Left lung (tissue), 10 donors: ENCODE measurements around the gene INTS11. TPM values are rescaled to one million over a fixed set of nuclear protein-coding genes. Genes with fewer than 3 reads are reported as not detected.

Experiments
- ATAC-seq: fragments of 200-7000 bp; cut with Tn5 transposase; one replicate; pipeline ENCODE4 v1.9.1; 2020; ENCODE audit warnings: moderate library complexity
- DNase-seq, 4 donors: peaks; one replicate each; pipeline ENCODE4 v3.0.0-alpha.2; 2013 to 2020
- H3K27ac ChIP-seq, 2 donors: fragments of 200-600 bp; sonication (generic) in 1 of 2; one replicate each; pipeline versions ENCODE4 v1.5.0 to v1.8.0; 2020 to 2021
- H3K27me3 ChIP-seq, 2 donors: fragments of 200-600 bp; sonication (generic) in 1 of 2; one replicate each; pipeline versions ENCODE4 v1.5.0 to v1.8.0; 2020 to 2021
- H3K36me3 ChIP-seq, 2 donors: fragments of 200-600 bp; sonication (generic) in 1 of 2; one replicate each; pipeline versions ENCODE4 v1.5.0 to v1.8.0; 2020 to 2021
- H3K4me1 ChIP-seq, 2 donors: fragments of 200-600 bp; one replicate each; pipeline ENCODE4 v1.8.0; 2021
- H3K4me3 ChIP-seq, 2 donors: fragments of 200-600 bp; sonication (generic) in 1 of 2; one replicate each; pipeline versions ENCODE4 v1.5.0 to v1.8.0; 2020 to 2021; ENCODE audit warnings: mild to moderate bottlenecking in 1 of 2
- H3K9me3 ChIP-seq, 2 donors: fragments of 200-600 bp; sonication (generic) in 1 of 2; one replicate each; pipeline versions ENCODE4 v1.5.0 to v1.8.0; 2020 to 2021
- intact Hi-C, 2 donors: fragments of 100-400 bp; cut with DNase I; formaldehyde crosslinking; loops; one replicate each; pipeline versions ENCODE4 v1.11.2 to v1.14.2; 2022
- polyA plus RNA-seq, 6 donors: library from polyadenylated mRNA; unstranded; fragments of 120-200 nt; gene quantifications; one replicate each; pipeline ENCODE4 v1.2.1, GENCODE V29; 2013; ENCODE audit not compliant: insufficient read length in 6 of 6
- total RNA-seq, 2 donors: library from RNA; stranded (reverse); fragmentation: NEBNext Ultra II Directional; extraction: Animal tissue kit (Norgen Biotek cat#: 25700); gene quantifications; one replicate each; pipeline ENCODE4 v1.2.1, GENCODE V29; 2021
- TF ChIP-seq, protein P1 (sequence below), 2 donors: fragments of 200-600 bp; sonication (generic) in 1 of 2; IDR thresholded peaks; one replicate each; pipeline versions ENCODE4 v1.5.0 to v1.8.0; 2021; ENCODE audit warnings: antibody characterized with exemption in 2 of 2
- donor health status: DM: no; HTN: yes; CAD: no.
- donor health status: DM: no; HTN: no; CAD: no.

Gene INTS11
- total and polyA plus RNA-seq, 8 donors = 67.0 to 166 (median 117) TPM

GRCh38 chr1:1335283-1335682, 10.8 kb upstream of the INTS11 start:
- no peaks in the 10 kb centered on the region for H3K9me3 ChIP-seq
- H3K36me3 ChIP-seq = peaks cover 0 to 51% of the 10 kb centered on the region in 2 donors
- no peak for DNase-seq
- H3K27me3 ChIP-seq = no peaks in the 10 kb centered on the region
- intact Hi-C loops = no loop called here
- no peak for ATAC-seq
- no peak overlapping the region for H3K27ac ChIP-seq
- no peak overlapping the region for H3K4me3 ChIP-seq
- peaks cover 0 to 9% of the 10 kb centered on the region in 2 donors for H3K4me1 ChIP-seq
- TF ChIP-seq, protein P1, sequence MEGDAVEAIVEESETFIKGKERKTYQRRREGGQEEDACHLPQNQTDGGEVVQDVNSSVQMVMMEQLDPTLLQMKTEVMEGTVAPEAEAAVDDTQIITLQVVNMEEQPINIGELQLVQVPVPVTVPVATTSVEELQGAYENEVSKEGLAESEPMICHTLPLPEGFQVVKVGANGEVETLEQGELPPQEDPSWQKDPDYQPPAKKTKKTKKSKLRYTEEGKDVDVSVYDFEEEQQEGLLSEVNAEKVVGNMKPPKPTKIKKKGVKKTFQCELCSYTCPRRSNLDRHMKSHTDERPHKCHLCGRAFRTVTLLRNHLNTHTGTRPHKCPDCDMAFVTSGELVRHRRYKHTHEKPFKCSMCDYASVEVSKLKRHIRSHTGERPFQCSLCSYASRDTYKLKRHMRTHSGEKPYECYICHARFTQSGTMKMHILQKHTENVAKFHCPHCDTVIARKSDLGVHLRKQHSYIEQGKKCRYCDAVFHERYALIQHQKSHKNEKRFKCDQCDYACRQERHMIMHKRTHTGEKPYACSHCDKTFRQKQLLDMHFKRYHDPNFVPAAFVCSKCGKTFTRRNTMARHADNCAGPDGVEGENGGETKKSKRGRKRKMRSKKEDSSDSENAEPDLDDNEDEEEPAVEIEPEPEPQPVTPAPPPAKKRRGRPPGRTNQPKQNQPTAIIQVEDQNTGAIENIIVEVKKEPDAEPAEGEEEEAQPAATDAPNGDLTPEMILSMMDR (IDR thresholded peaks at IDR 0.05) = no peak

DNA sequence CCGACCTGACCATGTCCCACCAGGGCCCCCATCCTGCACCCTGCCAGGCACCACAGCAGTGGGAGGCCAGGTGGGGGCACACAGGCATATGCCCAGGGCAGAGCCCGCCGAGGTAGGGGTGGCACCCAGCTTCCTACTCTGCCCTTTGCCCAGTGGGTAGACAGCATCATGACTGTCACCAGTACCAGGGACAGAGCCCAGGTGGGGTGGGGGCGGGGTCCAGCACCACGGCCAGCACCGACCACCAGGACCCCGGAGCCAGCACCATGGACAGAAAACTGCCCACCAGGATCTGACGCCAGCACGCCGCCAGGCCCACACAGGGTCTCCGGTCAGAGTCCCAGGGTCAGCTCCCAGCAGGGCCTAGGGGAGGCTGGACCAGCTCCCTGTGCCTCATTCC, 10.4 kb upstream of the INTS11 start:
- DNase-seq (no peak), ATAC-seq (no peak)
- TF ChIP-seq, protein P1 (IDR thresholded peaks at IDR 0.05) = no peak
- intact Hi-C loops = no loop called here
- H3K27me3 ChIP-seq = no peaks in the 10 kb centered on the region
- H3K36me3 ChIP-seq = peaks cover 0 to 47% of the 10 kb centered on the region in 2 donors
- peaks cover 0 to 9% of the 10 kb centered on the region in 2 donors for H3K4me1 ChIP-seq
- H3K9me3 ChIP-seq = no peaks in the 10 kb centered on the region
- no peak overlapping the region for H3K4me3 ChIP-seq
- H3K27ac ChIP-seq = no peak overlapping the region

DNA sequence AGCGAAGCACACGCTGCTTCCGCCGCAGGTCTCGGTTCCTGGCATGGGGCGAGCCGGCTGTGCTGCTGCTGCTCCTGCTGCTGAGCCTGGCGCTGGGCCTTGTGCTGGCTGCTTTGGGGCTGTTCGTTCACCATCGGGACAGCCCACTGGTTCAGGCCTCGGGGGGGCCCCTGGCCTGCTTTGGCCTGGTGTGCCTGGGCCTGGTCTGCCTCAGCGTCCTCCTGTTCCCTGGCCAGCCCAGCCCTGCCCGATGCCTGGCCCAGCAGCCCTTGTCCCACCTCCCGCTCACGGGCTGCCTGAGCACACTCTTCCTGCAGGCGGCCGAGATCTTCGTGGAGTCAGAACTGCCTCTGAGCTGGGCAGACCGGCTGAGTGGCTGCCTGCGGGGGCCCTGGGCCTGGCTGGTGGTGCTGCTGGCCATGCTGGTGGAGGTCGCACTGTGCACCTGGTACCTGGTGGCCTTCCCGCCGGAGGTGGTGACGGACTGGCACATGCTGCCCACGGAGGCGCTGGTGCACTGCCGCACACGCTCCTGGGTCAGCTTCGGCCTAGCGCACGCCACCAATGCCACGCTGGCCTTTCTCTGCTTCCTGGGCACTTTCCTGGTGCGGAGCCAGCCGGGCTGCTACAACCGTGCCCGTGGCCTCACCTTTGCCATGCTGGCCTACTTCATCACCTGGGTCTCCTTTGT, 9.2 kb upstream of the INTS11 start:
- Histone ChIP-seq H3K9me3 (no peaks in the 10 kb centered on the region), H3K27me3 (no peaks in the 10 kb centered on the region), H3K4me1 (peaks cover 0 to 9% of the 10 kb centered on the region in 2 donors), H3K4me3 (no peak overlapping the region), H3K27ac (no peak overlapping the region), H3K36me3 (peaks cover 0 to 40% of the 10 kb centered on the region in 2 donors)
- no peak for ATAC-seq
- intact Hi-C loops = no loop called here
- TF ChIP-seq, protein P1 (IDR thresholded peaks at IDR 0.05) = no peak
- DNase-seq = no peak

DNA sequence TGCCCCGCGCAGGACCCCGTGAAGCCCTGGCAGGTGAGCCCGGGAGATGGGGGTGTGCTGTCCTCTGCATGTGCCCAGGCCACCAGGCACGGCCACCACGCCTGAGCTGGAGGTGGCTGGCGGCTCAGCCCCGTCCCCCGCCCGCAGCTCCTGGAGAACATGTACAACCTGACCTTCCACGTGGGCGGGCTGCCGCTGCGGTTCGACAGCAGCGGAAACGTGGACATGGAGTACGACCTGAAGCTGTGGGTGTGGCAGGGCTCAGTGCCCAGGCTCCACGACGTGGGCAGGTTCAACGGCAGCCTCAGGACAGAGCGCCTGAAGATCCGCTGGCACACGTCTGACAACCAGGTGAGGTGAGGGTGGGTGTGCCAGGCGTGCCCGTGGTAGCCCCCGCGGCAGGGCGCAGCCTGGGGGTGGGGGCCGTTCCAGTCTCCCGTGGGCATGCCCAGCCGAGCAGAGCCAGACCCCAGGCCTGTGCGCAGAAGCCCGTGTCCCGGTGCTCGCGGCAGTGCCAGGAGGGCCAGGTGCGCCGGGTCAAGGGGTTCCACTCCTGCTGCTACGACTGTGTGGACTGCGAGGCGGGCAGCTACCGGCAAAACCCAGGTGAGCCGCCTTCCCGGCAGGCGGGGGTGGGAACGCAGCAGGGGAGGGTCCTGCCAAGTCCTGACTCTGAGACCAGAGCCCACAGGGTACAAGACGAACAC, 8.5 kb upstream of the INTS11 start:
- ATAC-seq (peak; percentile 45), DNase-seq (no peak)
- no peaks in the 10 kb centered on the region for H3K9me3 ChIP-seq
- H3K27me3 ChIP-seq = no peaks in the 10 kb centered on the region
- H3K27ac ChIP-seq = no peak overlapping the region
- intact Hi-C loops = no loop called here
- TF ChIP-seq, protein P1 (IDR thresholded peaks at IDR 0.05) = no peak
- no peak overlapping the region for H3K4me3 ChIP-seq
- H3K36me3 ChIP-seq = peaks cover 0 to 40% of the 10 kb centered on the region in 2 donors
- peaks cover 0 to 9% of the 10 kb centered on the region in 2 donors for H3K4me1 ChIP-seq

DNA sequence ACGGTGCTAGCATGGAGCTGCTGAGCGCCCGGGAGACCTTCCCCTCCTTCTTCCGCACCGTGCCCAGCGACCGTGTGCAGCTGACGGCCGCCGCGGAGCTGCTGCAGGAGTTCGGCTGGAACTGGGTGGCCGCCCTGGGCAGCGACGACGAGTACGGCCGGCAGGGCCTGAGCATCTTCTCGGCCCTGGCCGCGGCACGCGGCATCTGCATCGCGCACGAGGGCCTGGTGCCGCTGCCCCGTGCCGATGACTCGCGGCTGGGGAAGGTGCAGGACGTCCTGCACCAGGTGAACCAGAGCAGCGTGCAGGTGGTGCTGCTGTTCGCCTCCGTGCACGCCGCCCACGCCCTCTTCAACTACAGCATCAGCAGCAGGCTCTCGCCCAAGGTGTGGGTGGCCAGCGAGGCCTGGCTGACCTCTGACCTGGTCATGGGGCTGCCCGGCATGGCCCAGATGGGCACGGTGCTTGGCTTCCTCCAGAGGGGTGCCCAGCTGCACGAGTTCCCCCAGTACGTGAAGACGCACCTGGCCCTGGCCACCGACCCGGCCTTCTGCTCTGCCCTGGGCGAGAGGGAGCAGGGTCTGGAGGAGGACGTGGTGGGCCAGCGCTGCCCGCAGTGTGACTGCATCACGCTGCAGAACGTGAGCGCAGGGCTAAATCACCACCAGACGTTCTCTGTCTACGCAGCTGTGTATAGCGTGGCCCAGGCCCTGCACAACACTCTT, 7.7 kb upstream of the INTS11 start:
- H3K27me3 ChIP-seq = no peaks in the 10 kb centered on the region
- no peak overlapping the region for H3K27ac ChIP-seq
- no peaks in the 10 kb centered on the region for H3K9me3 ChIP-seq
- no peak for DNase-seq
- TF ChIP-seq, protein P1 (IDR thresholded peaks at IDR 0.05) = no peak
- peaks cover 0 to 9% of the 10 kb centered on the region in 2 donors for H3K4me1 ChIP-seq
- H3K4me3 ChIP-seq = no peak overlapping the region
- peaks cover 0 to 41% of the 10 kb centered on the region in 2 donors for H3K36me3 ChIP-seq
- intact Hi-C loops = no loop called here
- no peak for ATAC-seq
